ENCODE results near the gene MAP2K1.

Gene MAP2K1

GRCh38 chr15:66429117-66429516 lies 42.4 kb downstream of the MAP2K1 start:
- no peak for DNase-seq (ENCODE audit: low spot score)
- Histone ChIP-seq H4K8ac (ENCODE audit: low read depth, low read length) (no peak overlapping the region), H3K79me1 (ENCODE audit: low read depth, low read length) (peaks cover 3% of the 10 kb centered on the region), H2BK15ac (ENCODE audit: low read length) (no peak overlapping the region), H3K4me2 (ENCODE audit: insufficient read depth, low read length, poor library complexity, severe bottlenecking) (no peak overlapping the region), H3K9me3 (replicated peaks in 1 of 2; ENCODE audit: control insufficient read depth in 2 of 2, insufficient read depth in 1 of 2, low read depth in 1 of 2, low read length in 2 of 2) (no peaks in the 10 kb centered on the region), H3K18ac (ENCODE audit: low read length) (no peak overlapping the region), H2BK120ac (ENCODE audit: low read depth, low read length) (no peak overlapping the region), H2BK5ac (ENCODE audit: low read length) (no peak overlapping the region), H2BK12ac (ENCODE audit: low read length) (no peak overlapping the region), H3K23ac (ENCODE audit: low read depth, low read length, poor library complexity) (no peak overlapping the region), H3K14ac (ENCODE audit: low read length) (no peak overlapping the region), H3K4me1 (ENCODE audit: control insufficient read depth in 2 of 2, insufficient read depth in 1 of 2, low read depth in 1 of 2, low read length in 2 of 2) (no peaks in the 10 kb centered on the region), H3K4me3 (ENCODE audit: low read length in 2 of 2) (no peak overlapping the region), H3K27ac (replicated peaks; ENCODE audit: low read length) (no peak overlapping the region), H3K4ac (ENCODE audit: low read length) (no peak overlapping the region), H2AK5ac (ENCODE audit: low read depth, low read length) (no peak overlapping the region), H3K9ac (ENCODE audit: low read depth, low read length, poor library complexity) (no peak overlapping the region), H2AFZ (ENCODE audit: low read length) (no peak overlapping the region), H4K91ac (ENCODE audit: low read depth, low read length, poor library complexity) (no peak overlapping the region), H3K36me3 (replicated peaks in 1 of 2; ENCODE audit: control insufficient read depth in 2 of 2, insufficient read depth in 2 of 2, low read length in 2 of 2) (peaks cover 0 to 6% of the 10 kb centered on the region in 2 donors), H3K27me3 (ENCODE audit: control insufficient read depth in 3 of 3, insufficient read depth in 3 of 3, low read depth in 1 of 3, low read length in 3 of 3) (no peaks in the 10 kb centered on the region)
- WGBS, 2 donors (ENCODE audit: extremely low coverage in 2 of 2, insufficient read length in 2 of 2, insufficient replicate concordance in 1 of 2), result no CpG with 5 or more reads among the region's 4 CpGs

- H2AFZ ChIP-seq (ENCODE audit: low read length), result no peak overlapping the region
- no peak overlapping the region for H2BK12ac ChIP-seq (ENCODE audit: low read length)
- no peak overlapping the region for H2BK5ac ChIP-seq (ENCODE audit: low read length)
- no peak overlapping the region for H3K9ac ChIP-seq (ENCODE audit: low read depth, low read length, poor library complexity)
- H3K9me3 ChIP-seq (replicated peaks in 1 of 2; ENCODE audit: control insufficient read depth in 2 of 2, insufficient read depth in 1 of 2, low read depth in 1 of 2, low read length in 2 of 2), result no peaks in the 10 kb centered on the region
- H2AK5ac ChIP-seq (ENCODE audit: low read depth, low read length), result no peak overlapping the region
- H3K4me3 ChIP-seq (ENCODE audit: low read length in 2 of 2), result no peak overlapping the region
- H4K91ac ChIP-seq (ENCODE audit: low read depth, low read length, poor library complexity), result no peak overlapping the region
- no peak overlapping the region for H2BK15ac ChIP-seq (ENCODE audit: low read length)
- no peak overlapping the region for H3K14ac ChIP-seq (ENCODE audit: low read length)
- peaks cover 3% of the 10 kb centered on the region for H3K79me1 ChIP-seq (ENCODE audit: low read depth, low read length)
- H2BK120ac ChIP-seq (ENCODE audit: low read depth, low read length), result no peak overlapping the region
- no peak overlapping the region for H4K8ac ChIP-seq (ENCODE audit: low read depth, low read length)
- H3K36me3 ChIP-seq (replicated peaks in 1 of 2; ENCODE audit: control insufficient read depth in 2 of 2, insufficient read depth in 2 of 2, low read length in 2 of 2), result peaks cover 0 to 6% of the 10 kb centered on the region in 2 donors
- no peak overlapping the region for H3K4me2 ChIP-seq (ENCODE audit: insufficient read depth, low read length, poor library complexity, severe bottlenecking)
- H3K4ac ChIP-seq (ENCODE audit: low read length), result no peak overlapping the region
- H3K27me3 ChIP-seq (ENCODE audit: control insufficient read depth in 3 of 3, insufficient read depth in 3 of 3, low read depth in 1 of 3, low read length in 3 of 3), result no peaks in the 10 kb centered on the region
- no CpG with 5 or more reads among the region's 7 CpGs for WGBS, 2 donors (ENCODE audit: extremely low coverage in 2 of 2, insufficient read length in 2 of 2, insufficient replicate concordance in 1 of 2)
- no peaks in the 10 kb centered on the region for H3K4me1 ChIP-seq (ENCODE audit: control insufficient read depth in 2 of 2, insufficient read depth in 1 of 2, low read depth in 1 of 2, low read length in 2 of 2)
- no peak overlapping the region for H3K27ac ChIP-seq (replicated peaks; ENCODE audit: low read length)
- H3K23ac ChIP-seq (ENCODE audit: low read depth, low read length, poor library complexity), result no peak overlapping the region
- no peak for DNase-seq (ENCODE audit: low spot score)
- no peak overlapping the region for H3K18ac ChIP-seq (ENCODE audit: low read length)
Measured at GRCh38 chr15:66429546-66429945, 42.8 kb downstream of the MAP2K1 start.

- H3K27ac ChIP-seq (replicated peaks; ENCODE audit: low read length), result no peak overlapping the region
- DNase-seq (ENCODE audit: low spot score), result no peak
- H3K9ac ChIP-seq (ENCODE audit: low read depth, low read length, poor library complexity), result no peak overlapping the region
- H3K23ac ChIP-seq (ENCODE audit: low read depth, low read length, poor library complexity), result no peak overlapping the region
- no peak overlapping the region for H3K4me2 ChIP-seq (ENCODE audit: insufficient read depth, low read length, poor library complexity, severe bottlenecking)
- no peaks in the 10 kb centered on the region for H3K27me3 ChIP-seq (ENCODE audit: control insufficient read depth in 3 of 3, insufficient read depth in 3 of 3, low read depth in 1 of 3, low read length in 3 of 3)
- H2BK12ac ChIP-seq (ENCODE audit: low read length), result no peak overlapping the region
- no peak overlapping the region for H3K14ac ChIP-seq (ENCODE audit: low read length)
- H3K36me3 ChIP-seq (replicated peaks in 1 of 2; ENCODE audit: control insufficient read depth in 2 of 2, insufficient read depth in 2 of 2, low read length in 2 of 2), result peaks cover 0 to 15% of the 10 kb centered on the region in 2 donors
- no peak overlapping the region for H3K4me3 ChIP-seq (ENCODE audit: low read length in 2 of 2)
- no peaks in the 10 kb centered on the region for H3K4me1 ChIP-seq (ENCODE audit: control insufficient read depth in 2 of 2, insufficient read depth in 1 of 2, low read depth in 1 of 2, low read length in 2 of 2)
- no peak overlapping the region for H2AFZ ChIP-seq (ENCODE audit: low read length)
- H3K9me3 ChIP-seq (replicated peaks in 1 of 2; ENCODE audit: control insufficient read depth in 2 of 2, insufficient read depth in 1 of 2, low read depth in 1 of 2, low read length in 2 of 2), result no peaks in the 10 kb centered on the region
- no peak overlapping the region for H2BK120ac ChIP-seq (ENCODE audit: low read depth, low read length)
- peaks cover 3% of the 10 kb centered on the region for H3K79me1 ChIP-seq (ENCODE audit: low read depth, low read length)
- H4K91ac ChIP-seq (ENCODE audit: low read depth, low read length, poor library complexity), result no peak overlapping the region
- H3K4ac ChIP-seq (ENCODE audit: low read length), result no peak overlapping the region
- no peak overlapping the region for H2BK15ac ChIP-seq (ENCODE audit: low read length)
- H2AK5ac ChIP-seq (ENCODE audit: low read depth, low read length), result no peak overlapping the region
- H4K8ac ChIP-seq (ENCODE audit: low read depth, low read length), result no peak overlapping the region
- H3K18ac ChIP-seq (ENCODE audit: low read length), result no peak overlapping the region
- H2BK5ac ChIP-seq (ENCODE audit: low read length), result no peak overlapping the region
- WGBS, 2 donors (ENCODE audit: extremely low coverage in 2 of 2, insufficient read length in 2 of 2, insufficient replicate concordance in 1 of 2), result no CpG with 5 or more reads among the region's 3 CpGs
Measured at GRCh38 chr15:66430627-66431255, 44.0 kb downstream of the MAP2K1 start.

- Histone ChIP-seq H3K4me3 (ENCODE audit: low read length in 2 of 2) (no peak overlapping the region), H3K4ac (ENCODE audit: low read length) (no peak overlapping the region), H3K4me2 (ENCODE audit: insufficient read depth, low read length, poor library complexity, severe bottlenecking) (no peak overlapping the region), H3K27ac (replicated peaks; ENCODE audit: low read length) (no peak overlapping the region), H3K27me3 (ENCODE audit: control insufficient read depth in 3 of 3, insufficient read depth in 3 of 3, low read depth in 1 of 3, low read length in 3 of 3) (no peaks in the 10 kb centered on the region), H3K36me3 (replicated peaks in 1 of 2; ENCODE audit: control insufficient read depth in 2 of 2, insufficient read depth in 2 of 2, low read length in 2 of 2) (peaks cover 14 to 43% of the 10 kb centered on the region in 2 donors), H4K91ac (ENCODE audit: low read depth, low read length, poor library complexity) (no peak overlapping the region), H2BK12ac (ENCODE audit: low read length) (no peak overlapping the region), H3K9me3 (replicated peaks in 1 of 2; ENCODE audit: control insufficient read depth in 2 of 2, insufficient read depth in 1 of 2, low read depth in 1 of 2, low read length in 2 of 2) (no peaks in the 10 kb centered on the region), H2AK5ac (ENCODE audit: low read depth, low read length) (no peak overlapping the region), H2BK120ac (ENCODE audit: low read depth, low read length) (no peak overlapping the region), H2AFZ (ENCODE audit: low read length) (no peak overlapping the region), H3K4me1 (ENCODE audit: control insufficient read depth in 2 of 2, insufficient read depth in 1 of 2, low read depth in 1 of 2, low read length in 2 of 2) (peaks cover 1 to 9% of the 10 kb centered on the region in 2 donors), H3K9ac (ENCODE audit: low read depth, low read length, poor library complexity) (no peak overlapping the region), H2BK5ac (ENCODE audit: low read length) (no peak overlapping the region), H3K14ac (ENCODE audit: low read length) (no peak overlapping the region), H4K8ac (ENCODE audit: low read depth, low read length) (no peak overlapping the region), H3K18ac (ENCODE audit: low read length) (no peak overlapping the region), H2BK15ac (ENCODE audit: low read length) (no peak overlapping the region), H3K79me1 (ENCODE audit: low read depth, low read length) (peaks cover 3% of the 10 kb centered on the region), H3K23ac (ENCODE audit: low read depth, low read length, poor library complexity) (no peak overlapping the region)
- WGBS, 2 donors (ENCODE audit: extremely low coverage in 2 of 2, insufficient read length in 2 of 2, insufficient replicate concordance in 1 of 2), result no CpG with 5 or more reads among the region's 2 CpGs
- DNase-seq (ENCODE audit: low spot score), result no peak
Measured at GRCh38 chr15:66433726-66434125, 47.0 kb downstream of the MAP2K1 start.

All from neuronal stem cell (in vitro differentiated cells).